Left renal cortex interstitium (tissue), 4 donors: ENCODE results near the gene SERPINH1. TPM values are rescaled to one million over a fixed set of nuclear protein-coding genes. Genes with fewer than 3 reads are reported as not detected.
A peak's percentile ranks its signal among the peaks of the same experiment; 100 is the strongest.

Experiments
- DNase-seq, 4 donors: peaks; one replicate each; pipeline ENCODE4 v3.0.0-alpha.2; 2013; ENCODE audit warnings: low read depth in 4 of 4, low spot score in 2 of 4, missing footprints in 1 of 4
- polyA plus RNA-seq, 4 donors: library from polyadenylated mRNA; unstranded; fragments of 120-200 nt; gene quantifications; one replicate each; pipeline ENCODE4 v1.2.1, GENCODE V29; 2013; ENCODE audit not compliant: insufficient read length in 4 of 4

The SERPINH1 gene
- polyA plus RNA-seq, 4 donors, result 306 to 442 (median 334) TPM

- peak in 2 of 4 donors; percentile 88 for DNase-seq
Observed at GRCh38 chr11:75554258-75555022, 7.6 kb upstream of the SERPINH1 start.

GRCh38 chr11:75555079-75555811 is 6.8 kb upstream of the SERPINH1 start:
- DNase-seq, result no peak

GRCh38 chr11:75556275-75556674 is 5.8 kb upstream of the SERPINH1 start:
- no peak for DNase-seq

- no peak for DNase-seq
Observed at GRCh38 chr11:75557666-75558494, 4.2 kb upstream of the SERPINH1 start.

GRCh38 chr11:75558939-75559843 is 2.9 kb upstream of the SERPINH1 start:
- no peak for DNase-seq

- no peak for DNase-seq
Observed at GRCh38 chr11:75560644-75561043, 1.4 kb upstream of the SERPINH1 start.

- DNase-seq, result no peak
Observed at GRCh38 chr11:75561426-75562047, 516 bp upstream of the SERPINH1 start.

- no peak for DNase-seq
Observed at GRCh38 chr11:75562836-75563484, 907 bp downstream of the SERPINH1 start.

- no peak for DNase-seq
Observed at GRCh38 chr11:75563501-75563977, 1.5 kb downstream of the SERPINH1 start.

- DNase-seq, result no peak
Observed at GRCh38 chr11:75563978-75564552, 2.0 kb downstream of the SERPINH1 start.

- no peak for DNase-seq
Observed at GRCh38 chr11:75565221-75565814, 3.3 kb downstream of the SERPINH1 start.

- no peak for DNase-seq
Observed at GRCh38 chr11:75565916-75566762, 4.1 kb downstream of the SERPINH1 start.

GRCh38 chr11:75566763-75567279 is 4.8 kb downstream of the SERPINH1 start:
- DNase-seq, result no peak

GRCh38 chr11:75567971-75568370 is 5.9 kb downstream of the SERPINH1 start:
- DNase-seq, result no peak

- no peak for DNase-seq
Observed at GRCh38 chr11:75568616-75569219, 6.7 kb downstream of the SERPINH1 start.

GRCh38 chr11:75570559-75571139 is 8.6 kb downstream of the SERPINH1 start:
- no peak for DNase-seq
